Natural killer cell (primary cell): Measurements from ENCODE around the gene RGS8. TPM values are rescaled to one million over a fixed set of nuclear protein-coding genes. Genes with fewer than 3 reads are reported as not detected.

ENCODE experiments used
- ATAC-seq, 3 donors: fragments of 150-1000 bp in 2 of 3; fragments of 200-7000 bp in 1 of 3; cut with Tn5 transposase; 1 replicate in 1 of 3; 2 replicates in 2 of 3; pipeline ENCODE4 v1.10.0; 2021; ENCODE audit warnings: mild to moderate bottlenecking in 2 of 3, moderate library complexity in 2 of 3
- DNase-seq, 2 donors: peaks; one replicate each; pipeline versions ENCODE4 v3.0.0 to v3.0.0-alpha.2; 2013 to 2021; ENCODE audit warnings: mixed read lengths in 1 of 2
- H3K27ac ChIP-seq: one replicate; pipeline ENCODE4 v1.5.1; 2013; ENCODE audit warnings: mild to moderate bottlenecking, low read length
- H3K27me3 ChIP-seq: one replicate; pipeline ENCODE4 v1.6.1; 2013; ENCODE audit warnings: low read length; ENCODE audit not compliant: control insufficient read depth, insufficient read depth
- H3K36me3 ChIP-seq: one replicate; pipeline ENCODE4 v1.6.1; 2013; ENCODE audit warnings: low read length; ENCODE audit not compliant: control insufficient read depth, insufficient read depth
- H3K4me1 ChIP-seq: one replicate; pipeline ENCODE4 v1.6.1; 2013; ENCODE audit warnings: low read length; ENCODE audit not compliant: control insufficient read depth, insufficient read depth
- H3K4me3 ChIP-seq: one replicate; pipeline ENCODE4 v1.5.1; 2013; ENCODE audit warnings: low read length
- H3K9me3 ChIP-seq: one replicate; pipeline ENCODE4 v1.6.1; 2013; ENCODE audit warnings: low read length; ENCODE audit not compliant: control insufficient read depth, insufficient read depth
- H3K27ac Mint-ChIP-seq, 2 donors: one replicate each; pipeline ENCODE4 v1.8.0; 2022; ENCODE audit warnings: mild to moderate bottlenecking in 2 of 2, mixed read lengths in 2 of 2, moderate library complexity in 1 of 2
- H3K27me3 Mint-ChIP-seq, 2 donors: one replicate each; pipeline ENCODE4 v1.8.0; 2022; ENCODE audit warnings: low read depth in 2 of 2, mixed read lengths in 2 of 2
- H3K36me3 Mint-ChIP-seq: one replicate; pipeline ENCODE4 v1.8.0; 2022; ENCODE audit warnings: mixed read lengths
- H3K4me1 Mint-ChIP-seq, 2 donors: one replicate each; pipeline ENCODE4 v1.8.0; 2022; ENCODE audit warnings: mixed read lengths in 2 of 2
- H3K4me3 Mint-ChIP-seq: one replicate; pipeline ENCODE4 v1.8.0; 2022; ENCODE audit warnings: mild to moderate bottlenecking, moderate library complexity, mixed read lengths
- H3K9me3 Mint-ChIP-seq, 2 donors: one replicate each; pipeline ENCODE4 v1.8.0; 2022; ENCODE audit warnings: mixed read lengths in 2 of 2
- WGBS: methylation state at CpG from one replicate; pipeline ENCODE4 v1.1.7; 2013; ENCODE audit warnings: missing lambda C conversion rate; ENCODE audit not compliant: insufficient coverage; 5-methylcytosine and 5-hydroxymethylcytosine counted together
- intact Hi-C: fragments of 100-400 bp; cut with micrococcal nuclease; formaldehyde crosslinking; loops from one replicate; pipeline ENCODE4 v1.14.2; 2022
- total RNA-seq, 4 donors: library from RNA; stranded (reverse); fragments of 120-200 nt in 1 of 4; gene quantifications; one replicate each; pipeline versions ENCODE4 v1.2.3 to v1.2.4, GENCODE V29; 2013 to 2022
- TF ChIP-seq, protein P1 (sequence below): fragments of 200-600 bp; IDR thresholded peaks from one replicate; pipeline ENCODE4 v1.8.0; 2022; ENCODE audit warnings: antibody characterized with exemption

RGS8 gene
- total RNA-seq, 3 donors from 2014 or later (not counting 1 experiment from before 2014, with no cell fraction given): not detected

DNA sequence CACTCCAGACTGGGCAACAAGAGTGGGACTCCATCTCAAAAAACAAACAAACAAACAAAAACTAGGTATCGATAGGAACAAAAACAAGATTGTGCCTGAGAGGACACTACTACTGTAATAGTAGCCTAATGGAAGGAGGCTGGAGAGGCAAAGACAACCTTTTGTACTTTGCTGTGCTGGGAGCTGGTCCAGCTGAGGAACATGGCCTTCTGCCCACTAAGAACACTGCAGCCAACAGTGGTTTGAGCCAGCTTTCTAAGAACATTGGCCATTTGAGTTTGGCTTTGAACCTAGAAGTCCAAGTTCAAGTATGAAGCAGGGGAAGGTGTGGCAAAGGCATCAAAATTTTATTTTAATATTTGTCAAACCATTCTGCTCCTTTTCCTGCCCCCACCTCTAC lies 22.7 kb upstream of the RGS8 start:
- Histone ChIP-seq H3K4me1 (no peaks in the 10 kb centered on the region), H3K36me3 (no peaks in the 10 kb centered on the region), H3K9me3 (no peaks in the 10 kb centered on the region), H3K27me3 (no peaks in the 10 kb centered on the region), H3K27ac (no peak overlapping the region), H3K4me3 (no peak overlapping the region)
- no peak overlapping the region for H3K4me3 Mint-ChIP-seq
- H3K9me3 Mint-ChIP-seq: no peaks in the 10 kb centered on the region
- no peak for ATAC-seq
- H3K27me3 Mint-ChIP-seq: peaks cover 5 to 12% of the 10 kb centered on the region in 2 donors
- H3K36me3 Mint-ChIP-seq: no peaks in the 10 kb centered on the region
- no peaks in the 10 kb centered on the region for H3K4me1 Mint-ChIP-seq
- no CpG with 5 or more reads among the region's 1 CpG for WGBS
- TF ChIP-seq, protein P1, sequence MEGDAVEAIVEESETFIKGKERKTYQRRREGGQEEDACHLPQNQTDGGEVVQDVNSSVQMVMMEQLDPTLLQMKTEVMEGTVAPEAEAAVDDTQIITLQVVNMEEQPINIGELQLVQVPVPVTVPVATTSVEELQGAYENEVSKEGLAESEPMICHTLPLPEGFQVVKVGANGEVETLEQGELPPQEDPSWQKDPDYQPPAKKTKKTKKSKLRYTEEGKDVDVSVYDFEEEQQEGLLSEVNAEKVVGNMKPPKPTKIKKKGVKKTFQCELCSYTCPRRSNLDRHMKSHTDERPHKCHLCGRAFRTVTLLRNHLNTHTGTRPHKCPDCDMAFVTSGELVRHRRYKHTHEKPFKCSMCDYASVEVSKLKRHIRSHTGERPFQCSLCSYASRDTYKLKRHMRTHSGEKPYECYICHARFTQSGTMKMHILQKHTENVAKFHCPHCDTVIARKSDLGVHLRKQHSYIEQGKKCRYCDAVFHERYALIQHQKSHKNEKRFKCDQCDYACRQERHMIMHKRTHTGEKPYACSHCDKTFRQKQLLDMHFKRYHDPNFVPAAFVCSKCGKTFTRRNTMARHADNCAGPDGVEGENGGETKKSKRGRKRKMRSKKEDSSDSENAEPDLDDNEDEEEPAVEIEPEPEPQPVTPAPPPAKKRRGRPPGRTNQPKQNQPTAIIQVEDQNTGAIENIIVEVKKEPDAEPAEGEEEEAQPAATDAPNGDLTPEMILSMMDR: no peak
- no peak for DNase-seq
- no peak overlapping the region for H3K27ac Mint-ChIP-seq
- intact Hi-C loops: no loop called here

- no peak for ATAC-seq
- Mint-ChIP-seq H3K27ac (no peak overlapping the region), H3K36me3 (no peaks in the 10 kb centered on the region), H3K4me1 (no peaks in the 10 kb centered on the region), H3K9me3 (no peaks in the 10 kb centered on the region), H3K27me3 (peaks cover 9 to 34% of the 10 kb centered on the region in 2 donors), H3K4me3 (no peak overlapping the region)
- Histone ChIP-seq H3K4me3 (no peak overlapping the region), H3K36me3 (no peaks in the 10 kb centered on the region), H3K27ac (no peak overlapping the region), H3K4me1 (no peaks in the 10 kb centered on the region), H3K9me3 (no peaks in the 10 kb centered on the region), H3K27me3 (no peaks in the 10 kb centered on the region)
- TF ChIP-seq, protein P1: no peak
- no peak for DNase-seq
- intact Hi-C loops: no loop called here
- 65% methylated on average over 2 of the region's 2 CpGs for WGBS
Measured at GRCh38 chr1:182704677-182705076, 20.3 kb upstream of the RGS8 start.

DNA sequence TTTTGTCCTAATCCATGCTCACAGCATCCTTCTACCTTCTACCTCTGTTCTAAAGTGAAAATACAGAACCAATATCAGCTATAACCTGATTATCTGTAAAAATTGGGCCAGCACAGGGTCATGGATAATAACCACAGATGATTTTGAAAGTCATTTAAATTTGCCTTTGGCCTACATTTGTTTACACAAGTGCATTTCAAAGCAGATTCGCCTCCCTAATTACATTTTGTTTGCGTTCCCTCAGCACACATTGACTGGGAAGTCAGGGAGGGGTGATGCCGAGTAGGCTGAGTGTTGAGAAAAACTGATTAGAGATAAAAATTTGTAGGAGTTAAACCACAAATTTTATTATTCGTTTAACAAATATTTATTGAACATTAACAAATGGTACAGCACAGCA lies 19.2 kb upstream of the RGS8 start:
- Histone ChIP-seq H3K9me3 (no peaks in the 10 kb centered on the region), H3K4me1 (no peaks in the 10 kb centered on the region), H3K4me3 (no peak overlapping the region), H3K36me3 (no peaks in the 10 kb centered on the region), H3K27me3 (no peaks in the 10 kb centered on the region), H3K27ac (no peak overlapping the region)
- intact Hi-C loops: no loop called here
- no peak overlapping the region for H3K4me3 Mint-ChIP-seq
- 83% methylated on average over 1 of the region's 4 CpGs for WGBS
- TF ChIP-seq, protein P1: no peak
- no peak for ATAC-seq
- peaks cover 10 to 43% of the 10 kb centered on the region in 2 donors for H3K27me3 Mint-ChIP-seq
- H3K9me3 Mint-ChIP-seq: no peaks in the 10 kb centered on the region
- DNase-seq: no peak
- H3K36me3 Mint-ChIP-seq: no peaks in the 10 kb centered on the region
- no peak overlapping the region for H3K27ac Mint-ChIP-seq
- H3K4me1 Mint-ChIP-seq: no peaks in the 10 kb centered on the region

DNA sequence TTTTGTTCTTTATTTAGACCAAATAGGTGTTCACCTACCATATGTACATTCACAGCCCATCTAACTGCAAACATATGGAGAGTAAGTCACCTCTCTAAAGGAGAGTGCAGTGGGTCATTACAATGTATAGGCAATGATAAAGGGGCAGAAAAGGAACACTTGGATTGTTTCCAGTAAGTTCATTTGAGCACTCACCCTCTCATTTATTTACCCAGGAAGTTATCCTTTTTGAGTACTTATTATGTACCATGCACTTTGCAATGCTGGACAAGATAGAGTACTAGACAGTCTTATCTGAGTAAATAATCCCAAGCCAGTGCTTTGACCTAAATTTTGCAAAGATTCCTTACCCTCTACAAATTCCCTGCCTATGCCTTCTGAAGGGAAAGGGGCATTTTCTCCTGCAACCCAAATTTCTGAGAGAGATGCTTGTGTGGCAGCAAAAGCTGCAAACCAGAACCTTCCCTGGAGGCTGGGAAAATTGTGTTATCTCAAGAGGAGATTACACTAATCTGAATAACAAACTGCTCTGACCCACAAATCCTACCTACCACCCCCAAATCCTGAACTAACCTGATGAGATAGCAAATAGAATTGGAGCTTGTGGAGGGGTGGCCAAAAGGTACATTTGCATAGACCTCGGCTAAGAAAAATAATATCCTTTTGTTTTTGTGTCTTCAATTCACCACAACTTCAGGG lies 18.6 kb upstream of the RGS8 start:
- 63% methylated on average over 1 of the region's 1 CpG for WGBS
- intact Hi-C loops: no loop called here
- H3K36me3 ChIP-seq: no peaks in the 10 kb centered on the region

More for the DNA sequence above, 18.6 kb upstream of the RGS8 start:
- TF ChIP-seq, protein P1: no peak
- H3K4me1 ChIP-seq: no peaks in the 10 kb centered on the region
- H3K4me3 Mint-ChIP-seq: no peak overlapping the region
- no peaks in the 10 kb centered on the region for H3K27me3 ChIP-seq
- no peak overlapping the region for H3K27ac Mint-ChIP-seq
- peaks cover 14 to 49% of the 10 kb centered on the region in 2 donors for H3K27me3 Mint-ChIP-seq
- H3K9me3 ChIP-seq: no peaks in the 10 kb centered on the region
- ATAC-seq (no peak), DNase-seq (no peak)
- no peaks in the 10 kb centered on the region for H3K36me3 Mint-ChIP-seq
- no peak overlapping the region for H3K27ac ChIP-seq
- H3K4me1 Mint-ChIP-seq: no peaks in the 10 kb centered on the region
- H3K4me3 ChIP-seq: no peak overlapping the region
- no peaks in the 10 kb centered on the region for H3K9me3 Mint-ChIP-seq
